Glomerular endothelial cell (primary cell): Measurements from ENCODE around the gene LAMC3. TPM values are rescaled to one million over a fixed set of nuclear protein-coding genes. Genes with fewer than 3 reads are reported as not detected.
A peak's percentile ranks its signal among the peaks of the same experiment; 100 is the strongest.
"Not testable (repeated sequence)": the region's sequence is repeated elsewhere in the genome, so short reads cannot be mapped to it uniquely, and the experiment has no call there.

Source experiments
- DNase-seq: peaks from one replicate; pipeline ENCODE4 v3.0.0-alpha.2; 2011; ENCODE audit warnings: low read depth, low spot score; ENCODE audit errors: extremely low read depth
- total RNA-seq: library from RNA; depleted of rRNA; stranded (reverse); fragments of >200 nt; gene quantifications from 2 replicates; pipeline ENCODE4 v1.2.3, GENCODE V29; 2015

Gene LAMC3
- total RNA-seq, 1 donor from 2014 or later: 0.12 TPM

GRCh38 chr9:131112374-131113154, 103.6 kb downstream of the LAMC3 start:
- DNase-seq: no peak

GRCh38 chr9:131113655-131114054, 104.7 kb downstream of the LAMC3 start:
- no peak for DNase-seq

- no peak for DNase-seq
Measured at GRCh38 chr9:131114084-131114535, 105.1 kb downstream of the LAMC3 start.

GRCh38 chr9:131115360-131115742, 106.4 kb downstream of the LAMC3 start:
- not testable (repeated sequence) for DNase-seq

- peak; percentile 54 for DNase-seq
Measured at GRCh38 chr9:131116281-131117120, 107.5 kb downstream of the LAMC3 start.

GRCh38 chr9:131117121-131117761, 108.3 kb downstream of the LAMC3 start:
- peak; percentile 48 for DNase-seq

- DNase-seq: no peak
Measured at GRCh38 chr9:131117762-131118145, 108.8 kb downstream of the LAMC3 start.

- no peak for DNase-seq
Measured at GRCh38 chr9:131119600-131119999, 110.6 kb downstream of the LAMC3 start.

- DNase-seq: no peak
Measured at GRCh38 chr9:131120620-131121228, 111.8 kb downstream of the LAMC3 start.

GRCh38 chr9:131121346-131121745, 112.4 kb downstream of the LAMC3 start:
- no peak for DNase-seq

GRCh38 chr9:131122158-131122557, 113.2 kb downstream of the LAMC3 start:
- DNase-seq: no peak

GRCh38 chr9:131125038-131125287, 116.0 kb downstream of the LAMC3 start:
- DNase-seq: no peak

GRCh38 chr9:131125288-131126058, 116.5 kb downstream of the LAMC3 start, which contains the start of gene NUP214:
NUP214 (plus strand) TSS chr9:131125586; CDS start chr9:131125705, 119 bp downstream.
- DNase-seq: peak; percentile 80

GRCh38 chr9:131126059-131126426, 117.1 kb downstream of the LAMC3 start:
- no peak for DNase-seq

- no peak for DNase-seq
Measured at GRCh38 chr9:131129183-131129582, 120.2 kb downstream of the LAMC3 start.

- DNase-seq: no peak
Measured at GRCh38 chr9:131138676-131139075, 129.7 kb downstream of the LAMC3 start.

- no peak for DNase-seq
Measured at GRCh38 chr9:131140112-131140511, 131.1 kb downstream of the LAMC3 start.

- DNase-seq: no peak
Measured at GRCh38 chr9:131140550-131140949, 131.6 kb downstream of the LAMC3 start.

GRCh38 chr9:131142160-131142559, 133.2 kb downstream of the LAMC3 start:
- DNase-seq: no peak
